GM19035 (cell line): ENCODE measurements around the gene CUX1.
"Not testable (repeated sequence)": the region's sequence is repeated elsewhere in the genome, so short reads cannot be mapped to it uniquely, and the experiment has no call there.

Experiments used
- ATAC-seq: cut with Tn5 transposase; IDR thresholded peaks from one replicate; pipeline ENCODE4 v1.9.1; 2021; ENCODE audit not compliant: unreplicated experiment

The CUX1 gene

GRCh38 chr7:102039706-102040105 lies 222.3 kb downstream of the CUX1 start:
- no peak for ATAC-seq

DNA sequence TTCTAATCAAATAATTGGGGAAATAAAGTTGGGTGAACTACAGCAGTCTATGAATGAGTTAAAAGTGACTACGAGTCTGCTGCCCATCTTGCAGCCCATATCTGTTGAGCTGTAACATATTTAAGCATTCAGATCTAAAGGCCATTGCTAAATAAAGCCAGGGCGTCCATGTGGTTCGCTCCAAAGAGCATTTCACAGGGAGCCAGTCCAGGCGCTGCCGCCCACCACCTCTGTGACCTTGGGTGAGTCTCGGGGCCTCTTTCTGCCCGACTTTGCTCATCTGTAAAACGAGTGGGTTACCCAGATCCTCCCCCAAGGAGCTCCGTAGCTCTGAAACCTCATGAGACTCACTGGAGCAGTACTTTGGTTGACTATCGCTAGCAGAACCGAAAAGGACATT lies 223.1 kb downstream of the CUX1 start:
- ATAC-seq, result no peak

DNA sequence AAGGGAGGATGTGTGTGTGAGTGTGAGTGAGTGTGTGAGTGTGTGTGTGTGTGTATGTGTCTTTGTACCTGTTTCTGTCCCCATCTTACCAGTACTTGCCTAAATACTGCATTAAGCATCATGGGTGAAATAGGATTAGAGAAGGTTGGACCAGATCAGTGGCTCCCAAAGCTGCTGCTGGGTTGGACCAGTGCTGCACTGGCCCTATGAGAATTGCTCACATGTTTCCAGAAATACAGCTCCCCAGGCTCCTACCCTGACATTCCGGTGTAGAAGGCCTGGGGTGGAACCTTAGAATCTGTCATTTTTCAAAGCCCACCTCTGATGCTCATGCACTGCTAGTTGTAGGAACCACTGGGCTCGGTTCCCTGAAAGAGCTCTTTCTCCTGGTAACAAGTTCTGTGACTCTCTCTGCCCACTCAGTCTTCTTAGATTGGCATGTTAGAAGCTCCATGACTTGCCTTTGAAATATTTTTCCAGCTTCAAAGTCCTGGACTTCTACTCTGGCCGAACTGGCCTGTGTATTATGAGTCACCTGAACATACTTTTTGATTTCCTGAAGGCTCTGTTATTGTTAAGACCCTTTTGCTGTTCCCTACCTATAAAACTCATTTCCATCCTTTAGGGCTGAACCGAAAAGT lies 224.7 kb downstream of the CUX1 start:
- no peak for ATAC-seq

DNA sequence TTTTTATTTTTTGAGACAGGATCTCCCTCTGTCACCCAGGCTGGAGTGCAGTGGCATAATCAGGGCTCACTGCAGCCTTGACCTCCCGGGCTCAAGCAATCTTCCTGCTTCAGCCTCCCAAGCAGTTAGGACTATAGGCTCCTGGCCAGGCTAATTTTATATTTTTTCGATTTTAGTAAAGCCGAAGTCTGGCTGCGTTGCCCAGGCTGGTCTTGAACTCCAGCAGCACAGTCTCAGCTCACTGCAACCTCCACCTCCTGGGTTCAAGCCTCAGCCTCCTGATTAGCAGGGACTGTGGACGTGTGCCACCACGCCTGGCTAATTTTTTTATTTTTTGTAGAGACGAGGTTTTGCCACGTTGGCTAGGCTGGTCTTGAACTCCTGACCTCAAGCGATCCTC lies 225.4 kb downstream of the CUX1 start:
- ATAC-seq, result not testable (repeated sequence)

DNA sequence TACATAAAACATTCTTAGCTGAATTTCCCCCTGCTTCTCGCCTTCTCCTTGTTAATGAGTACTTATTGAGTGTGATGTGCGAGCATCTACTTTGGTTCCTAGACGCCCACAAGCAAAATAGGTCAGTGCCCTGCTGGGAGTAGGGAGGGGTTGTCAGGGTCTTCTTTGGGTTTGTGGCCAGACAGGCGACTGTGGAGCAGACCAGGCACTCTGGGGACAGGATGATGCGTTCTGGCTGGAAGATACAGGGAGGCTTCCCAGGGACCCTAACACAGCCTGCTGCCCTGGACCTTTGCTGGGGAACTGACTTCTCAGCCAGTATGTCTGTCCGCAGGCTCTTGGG lies 227.2 kb downstream of the CUX1 start:
- ATAC-seq, result no peak

DNA sequence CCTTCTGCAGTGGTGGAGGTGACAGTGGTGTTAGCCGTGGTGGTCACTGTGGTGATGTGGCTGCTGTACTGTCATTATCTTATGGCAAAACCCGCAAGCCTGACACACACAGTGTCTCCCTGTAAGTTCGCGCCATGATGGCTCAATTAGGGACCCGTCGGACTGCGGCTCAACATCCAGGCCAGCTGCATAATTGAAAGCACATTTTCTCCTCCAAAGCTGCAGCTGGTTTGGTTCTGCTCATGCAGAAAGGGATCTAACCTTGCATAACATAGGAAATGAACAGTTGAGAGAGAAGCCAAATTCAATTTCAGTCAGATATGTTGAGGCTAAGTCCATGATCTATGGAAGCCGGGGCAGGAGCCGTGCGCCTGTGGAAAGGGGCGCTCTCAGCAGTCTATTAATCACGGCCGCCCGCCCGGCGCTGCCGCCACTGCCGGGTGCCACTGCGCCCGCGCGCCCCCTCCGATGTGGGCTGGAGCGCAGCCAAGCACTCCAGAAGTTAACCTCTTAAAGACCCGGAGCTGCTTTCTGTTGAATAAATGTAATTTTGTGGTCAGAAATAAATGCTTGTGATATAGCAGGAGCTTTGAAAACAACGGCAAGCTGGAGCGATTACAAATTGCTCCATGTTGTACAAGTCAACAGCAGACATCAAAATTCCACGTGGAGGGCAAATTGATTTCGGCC lies 227.7 kb downstream of the CUX1 start:
- ATAC-seq, result no peak

DNA sequence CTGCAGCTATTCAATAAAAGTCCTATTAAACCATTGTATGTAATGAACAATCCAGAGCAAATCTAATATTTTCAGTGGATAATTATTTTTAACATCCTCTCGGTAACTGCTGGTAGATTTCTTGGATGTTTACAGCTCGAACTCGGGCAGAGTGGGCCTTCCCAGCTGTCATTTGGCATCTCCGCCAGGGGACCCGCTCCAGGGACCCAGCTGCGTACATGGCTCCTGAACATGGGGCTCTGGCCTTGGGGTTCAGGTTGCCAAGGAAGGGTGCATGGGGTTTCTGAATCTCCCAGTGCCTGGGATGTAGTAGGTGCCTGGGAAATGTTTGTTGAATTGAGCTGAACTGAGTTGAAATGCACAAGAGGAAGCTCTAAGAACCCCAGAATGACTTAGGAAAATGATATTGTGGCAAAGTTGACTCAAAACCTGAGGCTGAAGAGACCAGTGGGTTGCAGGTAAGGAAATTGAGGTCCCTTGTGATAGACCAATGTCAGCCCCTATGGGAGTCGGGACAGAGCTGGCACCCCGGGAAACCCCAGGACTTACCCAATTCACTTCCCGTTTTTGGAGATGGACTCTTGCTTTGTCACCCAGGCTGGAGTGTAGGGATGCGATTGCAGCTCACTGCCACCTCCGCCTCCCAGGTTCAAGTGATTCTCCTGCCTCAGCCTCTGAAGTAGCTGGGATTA lies 228.4 kb downstream of the CUX1 start:
- no peak for ATAC-seq

GRCh38 chr7:102046373-102047117 lies 229.1 kb downstream of the CUX1 start:
- ATAC-seq, result no peak

DNA sequence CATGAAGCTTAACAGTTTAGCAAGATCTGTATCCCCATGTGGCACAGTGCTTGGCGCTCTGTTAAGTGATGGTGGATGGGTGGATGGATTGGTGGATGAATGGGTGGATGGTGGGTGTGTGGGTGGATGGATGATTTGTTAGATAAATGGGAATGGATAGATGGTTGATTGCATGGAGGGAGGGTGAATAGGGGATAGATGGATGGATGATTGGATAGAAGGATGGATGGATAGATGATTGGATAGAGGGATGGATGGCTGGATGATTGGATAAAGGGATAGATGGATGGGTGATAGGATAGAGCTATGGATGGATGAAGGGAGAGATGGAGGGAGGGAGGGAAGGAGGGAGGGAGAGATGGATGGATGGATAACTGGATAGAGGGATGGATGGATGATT lies 229.7 kb downstream of the CUX1 start:
- ATAC-seq, result no peak

DNA sequence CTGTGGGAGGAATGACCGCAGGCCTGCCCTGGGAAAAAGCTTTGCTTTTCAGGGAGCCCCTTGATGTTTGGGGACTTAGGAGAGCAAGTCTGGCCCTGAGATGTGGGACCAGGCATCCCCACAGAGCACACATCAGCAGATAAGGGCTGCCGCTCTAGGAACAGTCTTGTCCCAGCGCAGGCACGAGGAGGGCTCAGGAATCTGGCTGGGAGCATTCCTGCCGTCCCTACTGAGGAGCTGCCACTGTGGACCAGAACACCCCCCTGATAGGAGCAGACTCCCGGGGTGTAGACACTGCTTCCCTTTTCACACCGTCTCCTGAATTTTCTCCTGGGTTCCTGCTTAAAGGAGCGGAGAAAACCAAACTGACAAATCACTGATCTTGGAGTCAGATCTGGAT lies 232.3 kb downstream of the CUX1 start:
- no peak for ATAC-seq

DNA sequence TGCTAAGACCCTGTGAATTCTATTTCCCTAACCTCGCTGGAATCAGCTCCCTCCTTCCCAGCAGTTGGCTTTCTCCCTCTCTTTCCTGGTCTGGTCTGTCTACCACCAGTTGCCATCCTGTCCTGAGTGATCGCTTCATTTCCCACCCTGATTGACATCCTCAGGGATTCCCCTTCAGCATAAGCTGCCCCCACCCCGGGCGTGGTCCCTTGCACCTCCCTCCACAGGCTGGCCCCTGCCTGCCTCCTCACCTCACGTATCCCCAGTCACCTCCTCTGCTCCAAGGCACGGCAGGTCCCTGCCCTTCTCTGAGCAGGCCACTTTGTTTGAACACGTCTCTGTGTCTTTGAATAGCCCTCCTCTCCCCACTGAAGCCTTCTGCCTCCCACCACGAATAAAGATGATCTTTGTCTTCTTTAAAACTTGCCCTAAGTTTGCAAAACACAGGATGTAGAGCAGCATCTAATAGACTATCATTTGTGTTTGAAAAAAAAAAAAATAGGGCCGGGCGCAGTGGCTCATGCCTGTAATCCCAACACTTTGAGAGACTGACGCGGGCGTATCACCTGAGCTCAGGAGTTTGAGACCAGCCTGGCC lies 233.5 kb downstream of the CUX1 start:
- no peak for ATAC-seq

GRCh38 chr7:102051736-102052135 lies 234.3 kb downstream of the CUX1 start:
- ATAC-seq, result not testable (repeated sequence)

DNA sequence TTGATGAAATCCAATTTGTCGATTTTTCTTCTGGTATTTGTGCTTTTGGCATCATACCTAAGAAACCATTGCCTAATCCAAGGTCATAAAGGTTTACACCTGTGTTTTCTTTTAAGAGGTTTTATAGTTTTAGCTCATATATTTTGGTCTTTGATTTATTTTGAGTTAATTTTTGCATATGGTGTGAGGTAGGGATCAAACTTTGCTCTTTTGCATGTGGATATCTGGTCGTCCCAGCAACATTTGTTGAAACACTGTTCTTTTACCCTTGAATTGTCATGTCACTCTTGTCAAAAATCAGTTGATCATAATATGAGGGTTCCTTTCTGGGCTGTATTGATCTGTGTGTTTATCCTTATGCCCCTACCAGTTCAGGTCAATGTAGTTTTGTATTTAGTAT lies 236.7 kb downstream of the CUX1 start:
- ATAC-seq, result no peak

DNA sequence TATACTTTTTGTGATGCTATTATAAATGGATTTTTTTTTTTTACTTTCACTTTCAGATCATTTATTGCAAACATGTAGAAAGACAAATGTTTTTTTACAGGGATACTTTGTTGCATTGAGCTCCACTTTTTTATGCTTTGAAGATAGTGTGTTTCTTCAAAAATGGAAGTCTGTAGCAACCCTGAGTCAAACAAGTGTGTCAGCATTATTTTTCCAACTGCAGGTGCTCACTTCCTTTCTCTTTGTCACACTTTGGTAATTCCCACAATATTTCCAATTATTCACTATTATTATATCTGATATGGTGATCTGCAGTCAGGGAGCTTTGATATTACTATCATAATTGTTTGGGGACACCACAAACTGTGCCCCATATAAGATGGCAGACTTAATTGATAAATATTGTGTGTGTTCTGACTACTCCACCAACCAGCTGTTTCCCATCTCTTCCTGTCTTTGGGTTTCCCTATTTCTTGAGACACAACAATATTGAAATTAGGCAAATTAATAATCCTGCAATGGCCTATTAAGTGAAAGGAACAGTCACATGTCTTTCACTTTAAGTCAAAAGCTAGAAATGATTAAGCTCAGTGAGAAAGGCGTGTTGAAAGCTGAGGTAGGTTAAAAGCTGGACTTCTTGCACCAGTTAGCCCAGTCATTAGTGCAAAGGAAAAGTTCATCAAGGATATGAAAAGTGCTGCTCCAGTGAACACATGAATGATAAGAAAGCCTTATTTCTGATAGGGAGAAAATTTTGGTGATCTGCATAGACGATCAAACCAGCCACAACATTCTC lies 238.0 kb downstream of the CUX1 start:
- ATAC-seq, result no peak

- no peak for ATAC-seq
Observed at GRCh38 chr7:102059524-102059923, 242.1 kb downstream of the CUX1 start.

- ATAC-seq, result no peak
Observed at GRCh38 chr7:102061354-102061945, 244.0 kb downstream of the CUX1 start.

GRCh38 chr7:102061981-102062390 lies 244.6 kb downstream of the CUX1 start:
- no peak for ATAC-seq

DNA sequence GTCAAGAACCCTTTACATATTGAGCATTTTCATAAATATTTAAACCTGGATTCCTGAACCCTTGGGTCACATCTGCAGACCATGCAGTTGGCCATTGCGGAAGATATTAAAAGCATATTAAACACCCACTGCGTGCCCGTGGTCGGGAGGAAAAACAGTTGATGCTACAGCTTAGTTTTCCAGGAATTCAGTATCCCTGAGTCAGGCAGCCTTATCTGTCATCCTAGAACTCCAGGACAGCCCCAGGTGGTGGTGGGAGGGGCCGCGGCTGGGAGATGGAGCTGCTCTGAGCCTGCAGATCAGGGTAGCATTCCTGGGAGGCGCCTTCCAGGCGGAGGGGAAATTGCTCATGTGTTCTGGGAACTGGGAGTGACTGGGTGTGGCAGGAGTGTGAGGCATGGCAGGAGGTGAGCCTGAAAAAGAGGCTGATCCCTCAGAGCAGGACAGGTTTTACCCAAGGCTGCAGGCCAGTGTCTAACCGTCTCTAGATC lies 246.3 kb downstream of the CUX1 start:
- no peak for ATAC-seq

DNA sequence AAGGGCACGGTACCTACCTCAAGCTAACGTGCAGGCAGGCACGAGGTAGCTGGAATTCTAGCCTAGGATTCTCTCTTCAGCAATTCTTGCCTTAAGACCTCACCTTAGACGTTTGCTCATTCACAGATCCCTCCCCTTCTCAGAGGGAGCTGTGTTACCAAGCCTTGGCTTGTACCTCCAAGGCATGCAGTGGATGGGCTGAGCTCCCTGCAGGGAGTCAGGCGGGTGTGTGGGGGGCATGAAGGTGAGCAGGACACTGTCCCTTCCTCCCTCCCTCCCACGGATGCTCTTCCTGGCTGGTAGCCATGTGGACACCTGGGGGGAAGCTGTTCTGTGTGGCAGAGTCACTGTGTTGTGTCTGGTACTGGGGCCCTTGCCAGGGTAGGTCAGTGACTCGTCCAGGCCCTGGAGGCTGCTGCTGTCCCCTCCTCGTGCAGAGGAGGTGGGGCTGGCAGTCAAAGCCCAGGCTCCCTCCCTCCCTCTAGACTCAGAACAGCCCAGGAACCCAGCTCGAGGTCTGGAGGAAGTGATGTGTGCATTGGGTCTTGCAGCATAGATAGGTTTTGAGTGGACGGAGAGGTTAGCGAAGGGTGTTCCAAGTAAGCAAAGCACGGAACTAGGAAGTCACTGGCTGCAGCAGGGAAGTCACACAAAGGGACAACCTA lies 247.1 kb downstream of the CUX1 start:
- ATAC-seq, result no peak
